ENCODE measurements around the gene ZNF414. TPM values are rescaled to one million over a fixed set of nuclear protein-coding genes. Genes with fewer than 3 reads are reported as not detected.
A peak's percentile ranks its signal among the peaks of the same experiment; 100 is the strongest.

The ZNF414 gene
- total RNA-seq, 1 experiment from 2014 or later = 22.4 TPM

GRCh38 chr19:8478598-8478997 is 35.4 kb downstream of the ZNF414 start:
- Histone ChIP-seq H3K27ac (no peak overlapping the region), H3K4me3 (no peak overlapping the region), H3K27me3 (ENCODE audit: insufficient read depth, low read depth) (no peaks in the 10 kb centered on the region), H3K4me2 (no peak overlapping the region), H3K9me3 (ENCODE audit: insufficient read depth, low read depth) (no peaks in the 10 kb centered on the region), H3K36me3 (ENCODE audit: low read depth) (peaks cover 45% of the 10 kb centered on the region), H3K4me1 (replicated peaks; ENCODE audit: insufficient read depth) (peaks cover 16% of the 10 kb centered on the region), H3F3A (ENCODE audit: insufficient read depth, low read depth) (peaks cover 41% of the 10 kb centered on the region), H3K79me2 (ENCODE audit: low read depth) (peaks cover 82% of the 10 kb centered on the region), H2AFZ (no peak overlapping the region), H3K9me2 (ENCODE audit: insufficient read depth) (no peaks in the 10 kb centered on the region), H4K20me1 (ENCODE audit: insufficient read depth) (peaks cover 88% of the 10 kb centered on the region)
- CTCF ChIA-PET = no interaction called here
- no peak for DNase-seq
- no TSS peak for BruUV-seq (replicated peaks)
- TF ChIP-seq EZH2 (IDR thresholded peaks at IDR 0.05; ENCODE audit: low read depth) (no peak), CTCF (conservative IDR thresholded peaks at IDR 0.05) (no peak)
- POLR2A ChIA-PET (ENCODE audit: unreplicated experiment) = interaction anchor here (0.5 to 0.8 kb wide), 4 partner anchors 17 to 65 kb away, joined by 3 to 6 read pairs (median 3); partner anchors contain the start of genes HNRNPM and MARCHF2
- intact Hi-C loops (cut with micrococcal nuclease; ENCODE audit: unreplicated experiment) = no loop called here

GRCh38 chr19:8477889-8478288 is 36.1 kb downstream of the ZNF414 start:
- Histone ChIP-seq H3K4me3 (no peak overlapping the region), H3K36me3 (ENCODE audit: low read depth) (peaks cover 44% of the 10 kb centered on the region), H4K20me1 (ENCODE audit: insufficient read depth) (peaks cover 87% of the 10 kb centered on the region), H3K4me1 (replicated peaks; ENCODE audit: insufficient read depth) (peaks cover 16% of the 10 kb centered on the region), H3K27me3 (ENCODE audit: insufficient read depth, low read depth) (no peaks in the 10 kb centered on the region), H2AFZ (no peak overlapping the region), H3K27ac (0 out of 2 replicates have a peak overlapping the region, but pooled peaks have one; percentile 14), H3K9me2 (ENCODE audit: insufficient read depth) (no peaks in the 10 kb centered on the region), H3K4me2 (no peak overlapping the region), H3K9me3 (ENCODE audit: insufficient read depth, low read depth) (no peaks in the 10 kb centered on the region), H3F3A (ENCODE audit: insufficient read depth, low read depth) (peaks cover 46% of the 10 kb centered on the region), H3K79me2 (ENCODE audit: low read depth) (peaks cover 76% of the 10 kb centered on the region)
- CTCF ChIA-PET = no interaction called here
- POLR2A ChIA-PET (ENCODE audit: unreplicated experiment) = interaction anchor here (0.6 kb wide), 1 partner anchor 65 kb away, joined by 3 read pairs; the partner anchor contains the start of gene MARCHF2
- TF ChIP-seq CTCF (conservative IDR thresholded peaks at IDR 0.05) (no peak), EZH2 (IDR thresholded peaks at IDR 0.05; ENCODE audit: low read depth) (no peak)
- no TSS peak for BruUV-seq (replicated peaks)
- intact Hi-C loops (cut with micrococcal nuclease; ENCODE audit: unreplicated experiment) = no loop called here
- DNase-seq = no peak

- Histone ChIP-seq H3K9me2 (ENCODE audit: insufficient read depth) (no peaks in the 10 kb centered on the region), H3K4me3 (no peak overlapping the region), H3K4me2 (no peak overlapping the region), H3K79me2 (ENCODE audit: low read depth) (peaks cover 66% of the 10 kb centered on the region), H3K27ac (no peak overlapping the region), H2AFZ (no peak overlapping the region), H3F3A (ENCODE audit: insufficient read depth, low read depth) (peaks cover 55% of the 10 kb centered on the region), H3K27me3 (ENCODE audit: insufficient read depth, low read depth) (no peaks in the 10 kb centered on the region), H3K4me1 (replicated peaks; ENCODE audit: insufficient read depth) (peaks cover 16% of the 10 kb centered on the region), H3K9me3 (ENCODE audit: insufficient read depth, low read depth) (no peaks in the 10 kb centered on the region), H4K20me1 (ENCODE audit: insufficient read depth) (peaks cover 87% of the 10 kb centered on the region), H3K36me3 (ENCODE audit: low read depth) (peaks cover 52% of the 10 kb centered on the region)
- ChIA-PET CTCF (no interaction called here), POLR2A (ENCODE audit: unreplicated experiment) (no interaction called here)
- no TSS peak for BruUV-seq (replicated peaks)
- DNase-seq = no peak
- TF ChIP-seq EZH2 (IDR thresholded peaks at IDR 0.05; ENCODE audit: low read depth) (no peak), CTCF (conservative IDR thresholded peaks at IDR 0.05) (no peak)
- intact Hi-C loops (cut with micrococcal nuclease; ENCODE audit: unreplicated experiment) = no loop called here
Observed at GRCh38 chr19:8476524-8476923, 37.4 kb downstream of the ZNF414 start.
